GF-D8 (cell line): ENCODE measurements around the gene BRCA1.
A peak's percentile ranks its signal among the peaks of the same experiment; 100 is the strongest.
"Not testable (repeated sequence)": the region's sequence is repeated elsewhere in the genome, so short reads cannot be mapped to it uniquely, and the experiment has no call there.

ENCODE experiments used
- DNase-seq: peaks from one replicate; lab custom pipeline; 2025; lab: John Stamatoyannopoulos, UW

The BRCA1 gene

DNA sequence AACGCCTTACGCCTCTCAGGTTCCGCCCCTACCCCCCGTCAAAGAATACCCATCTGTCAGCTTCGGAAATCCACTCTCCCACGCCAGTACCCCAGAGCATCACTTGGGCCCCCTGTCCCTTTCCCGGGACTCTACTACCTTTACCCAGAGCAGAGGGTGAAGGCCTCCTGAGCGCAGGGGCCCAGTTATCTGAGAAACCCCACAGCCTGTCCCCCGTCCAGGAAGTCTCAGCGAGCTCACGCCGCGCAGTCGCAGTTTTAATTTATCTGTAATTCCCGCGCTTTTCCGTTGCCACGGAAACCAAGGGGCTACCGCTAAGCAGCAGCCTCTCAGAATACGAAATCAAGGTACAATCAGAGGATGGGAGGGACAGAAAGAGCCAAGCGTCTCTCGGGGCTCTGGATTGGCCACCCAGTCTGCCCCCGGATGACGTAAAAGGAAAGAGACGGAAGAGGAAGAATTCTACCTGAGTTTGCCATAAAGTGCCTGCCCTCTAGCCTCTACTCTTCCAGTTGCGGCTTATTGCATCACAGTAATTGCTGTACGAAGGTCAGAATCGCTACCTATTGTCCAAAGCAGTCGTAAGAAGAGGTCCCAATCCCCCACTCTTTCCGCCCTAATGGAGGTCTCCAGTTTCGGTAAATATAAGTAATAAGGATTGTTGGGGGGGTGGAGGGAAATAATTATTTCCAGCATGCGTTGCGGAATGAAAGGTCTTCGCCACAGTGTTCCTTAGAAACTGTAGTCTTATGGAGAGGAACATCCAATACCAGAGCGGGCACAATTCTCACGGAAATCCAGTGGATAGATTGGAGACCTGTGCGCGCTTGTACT lies at the start of gene BRCA1:
BRCA1 (minus strand) TSS at position 232 of the 834 bp plus-strand sequence. CDS start 1,268 bp downstream, outside the sequence.
- peak; percentile 99 for DNase-seq

DNA sequence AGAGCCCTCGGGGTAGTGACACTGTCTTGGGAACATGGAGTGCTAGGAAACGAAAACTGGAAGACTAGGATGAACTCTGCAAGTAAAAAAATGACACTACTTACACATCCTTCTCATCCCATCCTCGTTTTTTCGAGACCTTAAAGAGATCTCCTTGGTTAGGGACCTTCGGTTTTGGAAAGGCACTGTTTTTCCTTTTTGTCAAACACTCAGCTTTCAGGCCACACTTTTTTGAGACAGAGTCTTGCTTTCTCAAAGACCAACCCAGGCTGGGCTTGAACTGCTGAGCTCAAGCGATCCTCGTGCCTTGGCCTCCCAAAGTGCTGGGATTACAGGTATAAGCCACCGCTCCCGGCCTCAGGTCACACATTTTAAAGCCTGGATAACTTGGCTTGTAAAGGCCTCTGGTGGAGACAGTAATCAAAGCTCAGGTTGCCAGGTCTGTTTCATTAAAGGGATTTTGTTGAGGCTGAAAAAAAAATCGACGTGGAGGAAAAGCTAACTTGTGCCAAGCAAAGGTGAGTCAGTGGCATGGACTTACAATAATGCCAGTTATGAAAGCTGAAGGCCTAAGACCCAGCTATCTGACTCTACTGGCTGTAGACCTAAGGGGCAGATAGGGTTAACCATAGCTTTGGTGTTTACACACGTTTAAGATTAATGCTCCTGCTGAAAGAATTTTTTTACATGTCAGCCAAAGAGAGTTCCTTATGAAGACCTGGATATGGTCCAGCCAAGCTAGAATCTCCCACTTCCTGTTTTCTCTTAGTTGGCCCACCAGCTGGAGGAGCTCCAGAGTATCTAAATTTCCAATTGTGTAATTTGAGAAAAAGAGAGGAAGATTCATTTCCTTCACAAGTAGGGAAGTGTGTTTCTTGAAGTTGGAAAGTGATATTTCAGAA lies 46.7 kb upstream of the BRCA1 start:
- peak; percentile 86 for DNase-seq

DNA sequence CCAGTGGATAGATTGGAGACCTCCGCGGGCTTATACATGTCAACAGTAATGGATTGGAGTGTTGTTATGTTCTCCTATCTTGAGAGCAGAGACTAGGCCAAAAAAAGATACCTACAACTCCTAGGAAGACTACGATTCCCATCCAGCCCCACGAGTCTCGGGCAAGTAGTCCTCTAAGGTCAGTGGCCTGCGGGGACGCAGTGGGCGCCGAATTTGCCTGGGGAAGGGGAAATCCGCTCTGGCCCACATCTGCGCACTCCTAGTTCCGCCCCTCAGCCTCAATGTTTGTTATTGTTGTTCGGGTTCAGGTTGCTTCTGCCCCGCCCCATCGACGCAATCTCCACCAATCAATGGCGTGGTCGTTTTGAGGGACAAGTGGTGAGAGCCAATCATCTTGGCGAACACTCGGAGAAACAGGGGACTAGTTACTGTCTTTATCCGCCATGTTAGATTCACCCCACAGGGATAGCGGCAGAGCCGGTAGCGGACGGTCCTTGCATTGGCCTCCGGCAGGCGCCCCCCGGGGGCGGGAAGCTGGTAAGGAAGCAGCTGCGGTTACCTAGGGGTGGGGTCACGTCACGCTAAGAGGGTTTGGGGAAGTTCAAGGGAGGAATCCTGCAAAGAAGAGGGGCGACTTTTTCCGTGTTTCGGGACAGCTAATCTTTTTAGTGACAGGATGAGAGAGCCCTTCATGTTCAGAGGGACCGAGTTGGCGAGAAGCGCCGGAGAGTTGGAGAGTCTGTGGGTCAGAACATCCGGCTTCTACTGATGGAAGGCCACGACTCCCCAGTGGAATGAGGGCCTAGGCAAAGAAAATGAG lies 45.8 kb upstream of the BRCA1 start, which contains the start of gene NBR1:
NBR1 (plus strand) TSS at position 449 of the 820 bp plus-strand sequence. CDS start 4,586 bp downstream, outside the sequence.
- peak; percentile 99 for DNase-seq

DNA sequence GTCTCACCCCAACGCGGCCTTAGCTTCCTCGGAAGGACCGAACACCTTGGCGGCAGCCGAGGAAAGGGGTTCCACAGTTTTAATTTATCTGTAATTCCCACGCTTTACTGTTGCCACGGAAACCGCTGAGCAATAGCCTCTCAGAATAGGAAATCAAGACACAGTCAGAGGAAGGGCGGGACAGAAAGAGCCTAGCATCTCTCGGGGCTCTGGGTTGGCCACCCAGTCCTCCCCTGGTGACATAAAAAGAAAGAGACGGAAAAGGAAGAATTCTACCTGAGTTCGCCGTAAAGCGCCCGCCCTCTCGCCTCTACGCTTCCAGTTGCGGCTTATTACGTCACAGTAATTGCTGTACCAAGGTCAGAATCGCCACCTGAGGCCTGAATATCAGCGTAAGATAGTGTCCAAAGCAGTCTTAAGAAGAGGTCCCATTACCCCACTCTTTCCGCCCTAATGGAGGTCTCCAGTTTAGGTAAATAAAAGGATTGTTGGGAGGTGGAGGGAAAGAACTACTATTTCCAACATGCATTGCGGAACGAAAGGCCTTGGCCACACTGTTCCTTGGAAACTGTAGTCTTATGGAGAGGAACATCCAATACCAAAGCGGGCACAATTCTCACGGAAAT lies 45.1 kb upstream of the BRCA1 start:
- peak; percentile 98 for DNase-seq

DNA sequence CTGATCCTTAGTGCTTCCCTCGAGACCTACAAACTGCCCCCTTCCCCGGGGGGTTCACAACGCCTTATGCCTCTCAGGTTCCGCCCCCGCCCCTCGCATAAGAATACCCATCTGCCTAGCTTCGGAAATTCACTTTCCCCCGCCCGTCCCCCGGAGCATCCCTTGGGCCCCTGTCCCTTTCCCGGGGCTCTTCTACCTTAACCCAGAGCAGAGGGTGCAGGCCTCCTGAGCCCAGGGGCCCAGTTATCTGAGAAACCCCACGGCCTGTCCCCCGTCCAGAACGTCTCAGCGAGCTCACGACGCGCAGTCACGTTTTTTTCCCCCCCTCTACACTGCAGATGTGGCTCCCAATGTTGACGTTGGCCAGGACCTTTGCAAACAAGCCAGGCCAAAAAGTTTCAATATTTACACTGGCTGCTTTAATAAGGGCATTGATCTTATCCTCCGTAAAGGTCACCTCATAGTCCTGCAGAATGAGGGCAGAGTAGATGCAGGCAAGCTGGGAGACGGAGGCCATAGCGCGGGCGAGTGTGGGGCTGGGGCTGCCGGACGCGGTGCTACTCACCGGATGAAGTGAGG lies 44.5 kb upstream of the BRCA1 start:
- no peak for DNase-seq

DNA sequence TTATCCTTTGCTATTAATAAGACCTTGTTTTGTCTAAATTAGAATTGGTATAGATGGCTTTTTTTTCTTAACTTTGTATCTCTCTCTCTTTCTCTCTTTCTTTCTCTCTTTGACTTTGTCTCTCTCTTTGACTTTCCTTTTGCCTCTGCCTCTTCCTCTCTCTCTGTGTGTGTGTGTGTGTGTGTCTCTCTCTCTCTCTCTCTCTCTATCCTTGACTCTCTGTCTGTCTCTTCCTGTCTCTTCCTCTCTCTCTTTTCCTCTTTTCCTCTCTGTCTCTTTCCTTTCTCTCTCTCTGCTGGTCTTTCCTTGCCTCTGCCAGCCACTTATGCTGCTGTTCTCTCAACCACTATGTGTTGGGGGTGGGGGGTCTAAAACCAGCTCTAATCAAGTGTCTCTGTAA lies 40.8 kb upstream of the BRCA1 start:
- DNase-seq, result not testable (repeated sequence)

DNA sequence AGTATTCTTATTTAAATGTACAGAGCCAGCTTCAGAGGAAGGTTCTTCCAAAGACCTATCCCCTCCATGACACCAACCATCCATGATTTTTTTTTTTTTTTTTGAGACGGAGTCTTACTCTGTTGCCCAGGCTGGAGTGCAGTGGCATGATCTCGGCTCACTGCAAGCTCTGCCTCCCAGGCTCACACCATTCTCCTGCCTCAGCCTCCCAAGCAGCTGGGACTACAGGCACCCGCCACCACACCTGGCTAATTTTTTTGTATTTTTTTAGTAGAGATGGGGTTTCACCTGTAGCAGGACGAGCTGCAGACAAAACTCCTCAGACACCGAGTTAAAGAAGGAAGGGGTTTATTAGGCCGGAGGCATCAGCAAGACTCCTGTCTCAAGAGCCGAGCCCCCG lies 34.8 kb upstream of the BRCA1 start:
- DNase-seq, result not testable (repeated sequence)

DNA sequence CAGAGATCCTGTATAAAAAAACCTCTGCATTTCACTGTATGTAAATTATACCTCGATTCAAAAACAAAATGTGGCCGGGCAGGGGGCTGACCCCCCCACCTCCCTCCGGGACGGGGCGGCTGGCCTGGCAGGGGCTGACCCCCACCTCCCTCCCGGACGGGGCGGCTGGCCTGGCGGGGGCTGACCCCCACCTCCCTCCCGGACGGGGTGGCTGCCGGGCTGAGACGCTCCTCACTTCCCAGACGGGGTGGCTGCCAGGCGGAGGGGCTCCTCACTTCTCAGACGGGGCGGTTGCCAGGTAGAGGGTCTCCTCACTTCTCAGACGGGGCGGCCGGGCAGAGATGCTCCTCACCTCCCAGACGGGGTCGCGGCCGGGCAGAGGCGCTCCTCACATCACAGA lies 34.1 kb upstream of the BRCA1 start:
- not testable (repeated sequence) for DNase-seq

DNA sequence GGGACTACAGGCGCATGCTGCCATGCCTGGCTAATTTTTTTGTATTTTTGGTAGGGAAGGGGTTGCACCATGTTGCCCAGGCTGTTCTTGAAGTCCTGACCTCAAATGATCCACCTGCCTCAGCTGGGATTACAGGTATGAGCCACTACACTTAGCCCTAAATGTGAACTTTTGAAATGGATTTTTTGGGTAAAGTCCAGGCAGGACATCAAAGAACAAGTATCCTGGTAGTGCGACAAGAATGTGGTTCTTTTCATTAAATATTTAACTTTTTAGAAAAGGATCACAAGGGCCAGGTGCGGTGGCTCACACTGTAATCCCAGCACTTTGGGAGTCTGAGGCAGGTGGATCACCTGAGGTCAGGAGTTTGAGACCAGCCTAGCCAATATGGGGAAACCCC lies 30.5 kb upstream of the BRCA1 start:
- DNase-seq, result no peak

DNA sequence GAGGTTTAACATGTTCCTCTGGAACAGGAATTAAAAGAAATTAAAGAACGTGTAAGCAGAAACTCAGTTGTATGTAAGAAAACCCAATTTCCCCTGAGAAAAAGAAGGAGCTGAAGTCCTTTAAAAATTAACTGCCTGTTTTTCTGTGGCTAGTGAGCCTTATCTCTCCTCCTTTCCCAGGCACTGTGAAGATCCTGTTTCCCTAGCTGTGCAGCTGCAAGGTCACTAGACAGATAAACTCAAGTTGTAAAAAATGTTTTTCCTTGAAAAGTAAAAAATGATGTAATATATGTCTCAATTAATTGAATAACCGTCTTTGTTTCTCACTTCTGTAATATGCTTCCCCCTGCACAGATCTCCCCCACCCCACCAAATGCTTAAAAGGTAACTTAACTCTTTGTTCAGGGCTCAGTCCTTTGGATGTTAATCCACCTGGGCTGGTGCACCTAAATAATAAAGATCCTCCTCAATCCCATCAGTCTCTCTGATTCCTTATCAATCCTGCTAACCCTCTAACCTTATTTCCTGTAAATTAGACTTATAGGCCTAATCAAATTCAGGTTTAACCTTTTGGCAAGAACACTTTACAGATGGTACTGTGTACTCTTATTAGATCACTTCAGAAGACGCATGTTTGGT lies 28.2 kb upstream of the BRCA1 start:
- DNase-seq, result peak; percentile 80

DNA sequence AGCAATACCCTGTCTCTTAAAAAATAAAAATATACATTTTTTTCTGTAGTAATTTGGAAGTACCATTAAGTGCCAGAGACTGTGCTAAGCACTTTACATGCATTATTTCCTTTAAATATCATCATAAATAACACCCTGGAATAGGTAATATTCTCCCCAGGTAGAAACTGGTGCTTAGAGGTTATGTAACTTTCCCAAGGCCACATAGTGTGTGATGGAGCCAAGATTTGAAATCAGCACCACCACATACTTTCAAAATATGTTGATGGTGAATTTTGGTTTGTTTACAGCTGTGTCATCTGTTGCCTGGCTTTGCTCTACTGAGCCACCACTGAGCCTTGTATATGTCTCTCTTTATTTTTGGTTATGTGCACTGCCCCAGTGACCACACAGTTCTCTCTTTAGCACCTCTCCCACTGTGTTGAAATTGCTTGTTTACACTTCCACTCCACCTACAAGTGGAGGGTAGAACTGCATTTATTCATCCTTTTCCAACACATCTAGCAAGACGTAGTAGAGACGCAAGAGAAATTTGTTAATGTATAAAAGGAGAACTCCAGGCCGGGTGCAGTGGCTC lies 26.8 kb upstream of the BRCA1 start:
- DNase-seq, result no peak

DNA sequence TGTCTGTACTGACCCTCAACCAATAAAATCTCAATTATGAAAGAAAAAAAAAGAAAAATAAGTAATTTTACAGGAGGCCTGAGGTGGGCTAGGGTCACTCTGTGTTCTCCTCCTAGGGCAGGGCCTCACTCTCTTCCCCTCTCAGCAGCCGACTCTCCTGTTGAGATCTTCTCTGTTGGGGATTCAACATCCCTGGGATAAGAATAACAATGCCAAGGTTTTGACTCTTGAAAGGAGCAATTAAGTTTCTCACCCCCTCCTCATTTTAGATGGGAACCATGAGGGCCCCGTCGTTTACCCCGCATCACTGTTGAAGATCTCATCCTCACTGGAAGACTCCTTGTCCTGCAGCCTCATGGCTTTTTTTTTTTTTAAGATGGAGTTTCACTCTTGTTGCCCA lies 21.5 kb upstream of the BRCA1 start:
- no peak for DNase-seq

DNA sequence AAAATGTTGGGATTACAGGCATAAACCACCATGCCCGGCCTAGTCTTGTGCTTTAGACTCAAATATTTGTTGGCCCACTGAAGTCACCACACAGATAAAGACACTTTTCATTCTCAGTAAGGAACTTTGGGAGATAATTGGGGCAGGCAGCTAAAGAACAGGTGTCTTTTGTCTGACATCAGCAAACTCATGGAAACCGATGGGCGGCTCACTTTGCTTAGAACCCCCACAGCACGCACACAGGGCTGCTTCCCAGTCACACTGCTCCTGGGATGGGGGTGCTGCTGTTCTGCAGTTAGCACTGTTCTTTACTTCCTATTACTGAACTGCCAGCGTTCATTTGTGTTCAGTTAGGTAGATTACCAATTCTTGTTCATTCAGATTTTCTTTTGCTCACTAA lies 18.0 kb upstream of the BRCA1 start:
- no peak for DNase-seq

DNA sequence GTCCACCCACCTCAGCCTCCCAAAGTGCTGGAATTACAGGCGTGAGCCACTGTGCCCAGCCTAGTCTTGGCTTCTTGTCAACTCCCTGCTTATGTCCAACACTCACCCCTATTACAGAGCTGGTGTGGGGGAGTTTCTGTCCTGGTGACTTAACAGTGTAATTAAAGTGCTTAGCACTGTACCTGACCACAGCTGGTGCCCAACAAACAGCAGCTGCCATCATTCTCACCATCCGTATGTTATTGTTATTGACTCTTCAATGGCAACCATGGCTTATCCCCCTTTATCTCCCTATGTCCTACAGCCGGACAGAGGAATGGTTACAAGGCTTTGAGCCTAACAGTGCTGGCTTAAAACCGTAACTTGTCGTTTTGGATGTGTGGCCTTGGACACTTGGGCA lies 17.0 kb upstream of the BRCA1 start:
- DNase-seq, result no peak

DNA sequence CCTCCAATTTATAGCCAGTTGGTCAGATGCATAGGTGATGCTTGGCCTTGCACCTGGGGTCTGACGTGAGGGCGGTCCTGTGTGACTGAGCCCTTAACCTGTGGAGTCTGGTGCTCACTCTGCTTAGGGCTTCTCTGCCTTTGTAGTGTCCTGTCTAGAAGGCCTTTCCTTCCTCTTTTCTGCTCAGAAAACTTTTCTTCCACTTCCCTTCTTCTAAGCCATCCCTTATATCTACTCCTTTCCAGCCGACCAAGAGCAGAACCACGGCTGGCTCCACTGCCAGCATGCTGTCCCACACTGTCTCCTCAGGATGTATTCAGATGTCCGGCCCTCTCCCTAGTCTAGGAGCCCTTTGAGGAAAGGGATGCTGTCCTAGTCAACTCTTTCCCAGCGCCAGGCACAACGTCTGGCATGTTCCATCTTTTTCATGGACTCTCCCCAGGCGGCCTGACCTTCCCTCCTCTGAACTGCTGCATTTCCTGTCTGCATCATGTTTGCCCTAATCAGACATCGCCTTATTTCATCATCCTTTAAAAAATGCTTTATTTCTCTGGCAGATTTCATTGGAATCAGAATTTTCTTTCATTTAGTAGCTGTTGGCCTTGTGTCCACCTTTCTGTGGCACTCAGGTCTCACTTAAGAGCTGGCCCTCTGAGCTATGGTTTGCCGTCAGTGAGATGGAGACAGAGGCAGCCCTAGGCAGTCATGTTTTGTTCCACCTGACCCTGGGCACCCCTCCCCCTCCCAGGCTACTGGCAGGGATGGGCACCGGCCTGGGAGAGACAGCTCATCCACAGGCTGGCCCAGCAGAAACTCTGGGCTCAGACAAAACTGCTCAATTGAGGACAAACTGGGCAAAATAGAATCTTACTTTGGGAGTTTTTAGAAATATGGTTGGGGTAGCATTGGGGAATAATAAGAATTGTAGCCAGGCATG lies 15.5 kb upstream of the BRCA1 start:
- DNase-seq, result peak; percentile 64

DNA sequence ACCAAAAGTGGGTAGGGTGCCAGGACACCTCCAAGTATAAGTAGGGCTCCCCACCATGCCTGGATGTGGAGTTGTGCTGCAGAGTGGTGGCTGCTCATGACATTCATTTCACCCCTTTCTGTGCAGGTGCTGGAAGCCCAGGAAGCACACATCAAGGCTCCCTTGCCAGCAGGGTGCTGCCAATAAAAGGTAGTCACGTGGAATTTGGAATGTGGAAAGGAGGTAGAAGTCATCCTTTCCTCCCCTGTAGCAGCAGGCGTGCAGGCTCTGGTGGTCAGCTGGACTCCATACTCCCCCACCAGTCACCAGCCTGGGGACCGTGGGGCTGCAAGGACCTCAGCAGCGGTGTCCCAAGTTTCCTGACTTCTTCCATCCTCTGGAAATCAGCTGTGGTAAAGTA lies 13.4 kb upstream of the BRCA1 start:
- DNase-seq, result not testable (repeated sequence)

DNA sequence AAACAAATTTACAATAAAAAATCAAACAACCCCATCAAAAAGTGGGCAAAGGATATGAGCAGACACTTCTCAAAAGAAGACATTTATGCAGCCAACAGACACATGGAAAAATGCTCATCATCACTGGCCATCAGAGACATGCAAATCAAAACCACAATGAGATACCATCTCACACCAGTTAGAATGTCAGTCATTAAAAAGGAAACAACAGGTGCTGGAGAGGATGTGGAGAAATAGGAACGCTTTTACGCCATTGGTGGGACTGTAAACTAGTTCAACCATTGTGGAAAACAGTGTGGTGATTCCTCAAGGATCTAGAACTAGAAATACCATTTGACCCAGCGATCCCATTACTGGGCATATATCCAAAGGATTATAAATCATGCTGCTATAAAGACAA lies 11.4 kb upstream of the BRCA1 start:
- DNase-seq, result peak; percentile 63

DNA sequence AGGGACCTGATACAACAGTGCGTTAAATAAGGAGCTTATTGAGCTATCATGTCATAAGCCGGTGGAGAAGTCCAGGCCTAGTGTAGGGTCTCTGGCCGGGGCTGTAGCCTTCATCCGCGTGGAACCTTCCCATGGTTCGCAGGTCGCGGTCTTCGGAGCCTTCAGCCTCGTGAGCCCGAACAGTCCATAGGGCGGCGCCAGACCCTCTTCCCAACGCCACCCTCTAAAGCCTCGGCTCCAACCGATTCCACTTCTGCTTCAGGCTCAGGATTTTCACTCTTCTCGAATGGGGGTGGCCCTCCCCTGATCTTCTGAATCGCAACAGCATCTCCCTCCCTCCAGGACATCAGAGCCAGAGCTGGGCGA lies 10.3 kb upstream of the BRCA1 start:
- no peak for DNase-seq

DNA sequence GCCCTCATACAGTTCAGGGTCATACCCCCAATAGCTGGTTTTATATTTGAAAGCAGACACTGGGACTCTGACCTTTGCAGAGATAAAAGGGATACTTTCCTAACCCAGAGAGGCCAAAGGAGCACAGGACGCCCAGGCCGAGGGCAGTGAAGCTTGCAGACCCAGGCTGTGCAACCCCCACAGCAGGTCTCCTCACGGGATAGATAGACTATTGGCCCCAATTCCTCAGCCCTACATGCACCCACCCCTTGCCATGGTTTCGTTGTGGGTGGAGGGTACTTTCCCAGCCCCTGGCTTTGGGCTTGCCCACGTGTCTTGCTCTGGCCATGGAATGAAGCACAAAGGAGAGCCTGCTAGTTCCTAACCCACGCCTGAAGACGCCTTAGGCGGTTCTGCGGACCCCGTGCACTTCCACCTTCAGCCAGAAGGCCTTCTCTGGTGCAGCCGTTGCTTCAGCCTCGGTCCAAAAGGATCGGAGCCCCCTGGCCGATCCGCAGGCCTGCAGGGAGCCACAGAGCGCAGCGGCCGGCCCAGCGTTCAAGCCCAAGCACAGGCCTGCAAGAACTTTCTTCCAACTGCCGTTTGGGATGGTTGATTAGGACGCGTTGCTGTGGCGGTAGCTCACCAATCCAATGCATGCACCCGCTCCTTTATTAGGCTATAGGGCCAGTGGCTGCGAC lies 9.8 kb upstream of the BRCA1 start:
- no peak for DNase-seq
